GM04503 (cell line): ENCODE results near the gene DEDD2.

Source experiments
- DNase-seq: peaks from one replicate; pipeline ENCODE4 v3.0.0-alpha.2; 2012; ENCODE audit warnings: low read depth

DEDD2 gene

GRCh38 chr19:42198676-42199439, 18.6 kb downstream of the DEDD2 start:
- DNase-seq = no peak

- DNase-seq = no peak
These were observed 20.1 kb downstream of the DEDD2 start for GRCh38 chr19:42197375-42197817.

GRCh38 chr19:42196011-42197001, 21.2 kb downstream of the DEDD2 start:
- DNase-seq = no peak

GRCh38 chr19:42193706-42194105, 23.8 kb downstream of the DEDD2 start:
- no peak for DNase-seq

GRCh38 chr19:42193294-42193693, 24.2 kb downstream of the DEDD2 start:
- DNase-seq = no peak

DNA sequence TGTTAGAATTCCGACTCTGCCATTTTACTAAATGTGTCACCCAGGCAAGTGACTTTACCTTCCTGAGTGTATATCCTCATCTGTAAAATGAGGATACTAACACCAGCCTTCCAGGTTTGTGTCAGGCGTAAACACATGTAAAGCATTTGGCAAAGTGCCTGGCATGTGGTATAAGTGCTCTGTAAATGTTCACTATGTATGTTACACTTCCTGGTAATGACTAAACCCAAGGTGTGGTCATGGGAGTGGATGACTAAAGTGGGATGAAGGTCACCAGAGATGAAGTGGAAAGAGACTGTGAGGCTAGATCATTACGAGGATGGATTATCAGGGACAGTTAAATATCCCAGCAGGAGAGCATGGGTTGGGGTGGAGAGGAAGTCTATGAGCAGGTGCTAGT, 25.6 kb downstream of the DEDD2 start:
- no peak for DNase-seq

DNA sequence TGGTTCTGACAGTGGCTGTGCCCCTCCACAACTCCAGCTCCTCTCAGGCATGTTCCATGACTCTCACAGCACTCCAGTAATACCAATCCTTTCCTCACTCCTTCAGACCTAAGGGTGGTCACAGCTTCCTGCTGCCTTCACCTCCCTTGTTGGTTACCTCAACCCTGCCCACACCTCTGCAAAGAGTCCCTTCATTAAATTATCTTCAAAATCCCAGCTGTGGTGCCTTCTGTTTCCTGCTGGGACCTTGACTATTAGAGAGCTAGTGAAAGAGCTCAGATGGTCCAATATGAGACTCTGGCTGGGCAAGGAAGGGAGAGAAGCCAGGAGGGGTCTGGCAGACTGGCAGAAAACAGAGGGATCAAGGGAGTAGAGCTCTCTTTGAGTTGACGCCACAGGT, 26.1 kb downstream of the DEDD2 start:
- DNase-seq = no peak

DNA sequence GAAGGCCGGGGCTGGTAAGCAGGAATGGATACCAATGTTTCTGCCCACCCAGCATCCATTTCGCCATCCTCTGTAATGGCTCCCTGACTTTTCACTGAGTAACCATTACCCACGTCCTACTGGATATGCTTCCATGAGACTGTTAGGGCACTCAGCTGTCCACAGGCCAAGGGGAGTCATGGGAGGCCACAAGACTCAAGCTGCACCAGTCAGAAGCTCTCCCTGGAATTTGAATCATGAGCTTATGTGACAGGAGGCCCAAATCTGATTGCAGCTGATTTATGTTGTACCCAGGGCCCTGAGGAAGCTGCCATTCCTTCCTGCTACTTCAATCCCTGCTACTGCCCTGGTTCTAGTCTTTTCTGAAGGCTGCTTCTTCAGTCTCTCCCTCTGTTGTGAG, 28.3 kb downstream of the DEDD2 start:
- DNase-seq = no peak

DNA sequence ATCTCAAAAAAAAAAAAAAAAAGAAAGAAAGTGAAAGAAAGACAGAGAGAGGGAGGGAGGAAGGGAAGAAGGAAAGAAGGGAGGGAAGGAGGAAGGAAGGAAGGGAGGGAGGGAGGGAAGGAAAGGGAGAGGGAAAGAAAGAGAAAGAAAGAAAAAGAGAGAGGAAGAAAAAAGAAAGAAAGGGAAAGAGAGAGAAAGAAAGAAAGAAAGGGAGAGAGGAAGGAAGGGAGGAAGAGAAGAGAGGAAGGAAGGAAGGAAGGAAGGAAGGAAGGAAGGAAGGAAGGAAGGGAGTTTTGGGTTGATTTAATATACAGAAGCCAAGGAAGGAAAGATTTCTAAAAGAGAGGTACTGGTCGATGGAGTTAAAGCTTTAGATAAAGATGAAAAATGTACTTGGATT, 28.8 kb downstream of the DEDD2 start:
- DNase-seq = no peak

- DNase-seq = no peak
These were observed 32.2 kb downstream of the DEDD2 start for GRCh38 chr19:42185277-42185676.

DNA sequence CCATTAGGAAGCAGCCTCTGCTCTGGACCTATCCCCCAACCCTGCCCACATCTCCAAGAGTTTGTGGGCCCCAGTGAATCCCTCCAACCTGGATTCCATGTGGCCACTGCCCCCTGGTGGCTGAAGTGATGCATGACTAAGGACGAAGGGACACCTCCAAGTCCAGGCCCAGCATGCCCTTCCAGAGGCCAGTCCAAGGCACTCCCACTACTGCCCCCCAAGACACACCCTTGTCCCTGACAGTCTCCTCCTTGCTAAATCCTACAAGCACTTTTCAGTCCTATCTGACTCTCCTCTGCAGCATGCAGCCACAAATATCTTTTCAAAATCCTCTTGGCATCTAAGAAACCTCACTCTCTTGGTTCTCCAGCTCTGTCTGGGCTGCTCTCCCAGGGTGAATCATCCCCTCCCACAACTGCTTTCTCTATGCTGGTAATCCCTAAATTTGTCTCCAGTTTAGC, 33.0 kb downstream of the DEDD2 start:
- peak; percentile 85 for DNase-seq

DNA sequence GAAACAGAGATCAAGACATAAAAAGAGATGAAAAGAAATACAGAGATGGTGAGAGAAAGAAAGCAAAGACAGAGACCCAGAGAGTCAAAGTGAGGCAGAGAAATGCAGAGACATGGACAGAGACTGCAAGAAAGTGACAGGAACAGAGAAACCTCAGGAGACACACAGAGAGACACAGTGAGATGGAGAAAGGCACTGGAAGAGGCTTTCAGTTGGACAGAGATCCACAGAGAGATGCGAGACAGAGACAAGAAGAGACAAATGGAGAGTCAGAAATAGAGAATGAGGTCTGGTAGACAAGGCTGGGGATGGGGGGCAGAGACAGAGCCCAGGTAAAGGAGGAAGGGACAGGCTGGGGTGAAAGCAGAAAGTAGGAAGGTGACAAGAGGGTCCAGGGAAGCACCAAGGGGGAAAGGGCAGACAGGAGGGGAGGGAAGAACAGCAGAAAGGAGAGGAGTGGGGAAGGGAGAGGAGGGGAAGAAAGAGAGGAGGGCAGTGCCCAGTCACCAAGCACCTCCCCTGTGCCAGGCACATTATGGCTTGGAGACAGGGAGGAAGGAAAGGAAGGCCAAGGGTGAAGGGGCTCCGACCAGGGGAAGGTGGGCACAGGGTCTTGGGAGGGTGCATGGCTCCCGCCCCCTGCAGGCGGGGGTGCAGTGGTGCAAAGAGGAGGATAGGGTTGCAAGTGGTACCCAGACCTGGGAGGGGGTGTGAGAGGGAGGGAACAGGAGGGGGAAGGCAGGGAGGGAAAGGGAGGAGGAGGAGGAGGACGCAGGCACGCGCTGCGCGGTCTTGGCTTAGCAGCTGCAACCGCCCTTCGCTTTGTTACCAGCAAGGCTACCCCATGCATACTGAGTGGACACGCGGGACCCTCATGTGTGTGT, 38.4 kb downstream of the DEDD2 start:
- DNase-seq = no peak

GRCh38 chr19:42177686-42178019, 39.8 kb downstream of the DEDD2 start:
- no peak for DNase-seq

DNA sequence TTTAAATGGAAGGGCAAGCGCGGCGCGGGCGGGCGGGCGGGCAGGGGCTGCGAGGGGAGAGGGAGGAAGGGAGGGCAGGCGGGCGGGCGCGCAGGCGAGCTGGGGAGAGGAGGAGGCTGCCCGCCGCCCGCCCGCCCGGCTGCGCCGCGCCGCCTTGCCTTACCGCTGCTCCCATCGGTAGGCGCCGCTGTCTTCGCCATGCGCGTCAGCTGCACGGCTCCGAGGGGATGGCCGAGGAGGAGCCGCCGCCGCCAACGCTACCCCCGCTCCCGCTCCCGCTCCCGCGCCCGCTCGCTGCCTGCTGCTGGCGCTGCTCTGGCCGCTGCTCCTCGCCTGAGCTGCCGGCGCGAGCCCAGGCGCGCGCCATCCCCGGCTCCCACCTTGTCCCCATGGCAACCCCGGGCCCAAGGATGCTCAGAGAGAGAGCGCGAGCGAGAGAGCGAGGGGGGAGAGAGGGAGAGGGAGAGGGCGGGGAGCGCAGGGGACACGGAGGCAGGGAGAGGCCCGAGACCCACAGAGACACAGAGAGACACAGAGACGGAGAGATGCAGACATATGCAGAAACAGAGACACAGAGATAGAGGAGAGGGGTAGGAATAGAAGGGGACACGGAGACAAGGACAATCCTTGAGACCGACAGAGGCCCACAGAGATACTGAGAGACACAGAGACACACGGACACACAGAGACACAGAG, 40.3 kb downstream of the DEDD2 start:
- no peak for DNase-seq

DNA sequence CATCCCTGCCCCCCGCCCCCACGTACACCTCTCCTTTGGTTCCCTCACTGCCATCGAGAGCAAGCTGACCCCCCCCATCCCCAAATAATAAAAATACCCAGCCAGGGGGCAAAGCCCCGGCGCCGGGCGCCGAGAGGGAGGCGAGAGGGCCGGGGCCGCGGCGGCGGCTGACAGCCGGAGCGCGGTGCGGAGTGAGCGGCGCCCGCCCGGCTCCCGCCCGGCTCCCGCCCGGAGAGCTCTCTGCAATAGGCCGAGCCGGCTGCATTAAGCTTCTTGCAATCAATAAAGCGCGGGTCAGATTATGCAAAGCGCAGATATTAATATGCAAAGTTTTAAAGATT, 40.9 kb downstream of the DEDD2 start:
- no peak for DNase-seq

DNA sequence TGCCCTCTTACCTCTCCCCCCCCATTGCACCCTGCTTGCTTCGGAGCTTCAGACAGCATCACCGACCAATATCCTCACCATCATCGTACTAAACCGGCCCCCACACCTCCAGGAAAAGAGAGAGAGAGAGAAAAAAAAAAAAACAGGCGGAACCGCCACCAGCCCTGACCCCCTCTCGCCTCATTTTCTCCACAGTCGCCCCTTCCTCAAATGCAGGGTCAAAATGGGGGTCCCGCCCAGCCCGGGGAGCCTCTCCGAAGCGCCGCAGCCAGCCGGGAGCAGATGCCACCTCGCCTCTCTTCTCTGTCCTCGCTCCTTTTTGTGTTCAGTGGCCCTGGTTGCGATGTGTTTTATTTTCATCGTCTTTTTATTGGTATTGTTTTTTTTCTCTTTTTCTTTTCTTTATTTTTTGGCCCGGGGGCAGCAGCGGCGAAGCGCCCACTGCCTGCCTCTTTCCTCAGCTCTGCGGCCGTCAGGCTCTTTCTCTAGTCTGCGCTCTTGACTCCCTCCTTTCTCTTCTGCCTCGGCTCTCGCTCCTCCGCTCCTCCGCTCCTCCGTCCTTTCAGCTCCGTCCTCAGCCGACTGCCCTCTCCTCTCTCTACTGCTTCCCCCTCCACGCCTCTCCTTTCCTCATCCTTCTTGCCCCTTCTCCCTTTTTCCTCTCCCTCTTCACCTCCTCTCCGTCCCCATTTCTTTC, 41.4 kb downstream of the DEDD2 start:
- DNase-seq = no peak

DNA sequence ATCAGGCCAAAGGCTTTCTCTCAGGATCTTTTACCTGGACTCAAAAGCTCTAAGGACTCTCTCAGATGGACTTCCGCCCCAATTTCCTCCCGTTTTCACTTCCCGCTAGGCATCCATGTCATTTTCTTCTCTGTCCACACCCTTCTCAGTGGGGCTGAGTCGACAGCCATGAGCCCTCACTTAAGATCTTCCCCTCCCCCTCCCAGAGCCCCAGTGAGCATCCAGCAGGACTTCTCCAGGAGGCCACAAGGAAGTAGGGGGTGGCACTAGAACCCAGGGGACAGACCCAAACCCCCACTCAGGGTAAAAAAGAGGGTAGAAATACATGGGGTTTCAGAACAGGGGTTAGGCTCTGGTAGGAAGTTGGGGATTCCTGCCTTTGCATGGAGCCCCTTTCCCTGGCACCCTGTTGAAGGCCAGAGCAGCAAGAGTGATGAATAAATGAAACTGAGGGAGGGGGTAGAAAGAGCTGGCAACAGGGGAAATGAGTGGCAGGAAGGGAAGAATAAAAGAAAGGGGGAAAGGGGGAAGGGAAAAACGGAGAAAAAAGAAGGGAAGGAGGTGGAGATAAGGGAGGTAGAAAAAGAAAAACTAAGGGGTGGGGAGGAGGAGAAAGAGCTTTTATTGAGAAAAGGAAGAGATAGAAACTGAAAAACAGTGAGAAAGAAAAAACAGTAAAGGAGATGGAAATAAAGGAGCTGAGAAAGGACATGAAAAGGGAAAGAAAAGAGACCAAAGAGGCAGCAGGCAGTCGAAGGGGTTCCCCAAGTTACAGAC, 42.3 kb downstream of the DEDD2 start:
- no peak for DNase-seq

GRCh38 chr19:42174188-42174587, 43.3 kb downstream of the DEDD2 start:
- no peak for DNase-seq

GRCh38 chr19:42173695-42174094, 43.8 kb downstream of the DEDD2 start:
- DNase-seq = no peak

DNA sequence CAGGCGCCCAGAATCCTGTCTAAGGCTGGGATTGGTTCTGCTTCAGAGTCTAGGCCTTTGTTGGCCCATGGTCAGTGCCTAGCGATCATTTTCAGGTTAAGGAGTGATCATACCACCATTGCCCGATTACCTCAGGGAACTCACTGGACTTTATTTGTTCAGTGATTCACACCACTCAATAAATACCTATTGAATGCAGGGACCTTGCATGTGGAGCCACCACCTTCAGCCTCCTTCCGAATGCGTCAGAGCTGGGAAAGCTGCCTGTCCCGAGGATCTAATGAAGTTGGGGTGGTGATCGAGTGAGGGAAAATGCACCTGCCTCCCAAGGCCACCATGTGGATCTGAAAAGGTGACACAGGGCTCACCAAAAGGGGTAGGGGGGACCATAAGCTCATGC, 45.2 kb downstream of the DEDD2 start:
- DNase-seq = no peak
